Endothelial cell (in vitro differentiated cells): ENCODE results near the gene FPR2. TPM values are rescaled to one million over a fixed set of nuclear protein-coding genes. Genes with fewer than 3 reads are reported as not detected.

ENCODE experiments used
- DNase-seq: peaks from one replicate; pipeline ENCODE4 v3.0.0; 2021; ENCODE audit warnings: low spot score
- H3K27ac Mint-ChIP-seq: one replicate; pipeline ENCODE4 v1.8.0; 2021; ENCODE audit warnings: mixed read lengths, inconsistent platforms; ENCODE audit not compliant: unreplicated experiment
- H3K27me3 Mint-ChIP-seq: one replicate; pipeline ENCODE4 v1.8.0; 2021; ENCODE audit warnings: mild to moderate bottlenecking, moderate library complexity, mixed read lengths, inconsistent platforms; ENCODE audit not compliant: unreplicated experiment
- H3K36me3 Mint-ChIP-seq: one replicate; pipeline ENCODE4 v1.8.0; 2021; ENCODE audit warnings: mild to moderate bottlenecking, low read depth, mixed read lengths, inconsistent platforms; ENCODE audit not compliant: unreplicated experiment
- H3K4me1 Mint-ChIP-seq: one replicate; pipeline ENCODE4 v1.8.0; 2021; ENCODE audit warnings: mild to moderate bottlenecking, mixed read lengths, inconsistent platforms; ENCODE audit not compliant: unreplicated experiment
- H3K4me3 Mint-ChIP-seq: one replicate; pipeline ENCODE4 v1.8.0; 2021; ENCODE audit warnings: mild to moderate bottlenecking, mixed read lengths, inconsistent platforms; ENCODE audit not compliant: unreplicated experiment
- H3K9me3 Mint-ChIP-seq: one replicate; pipeline ENCODE4 v1.8.0; 2021; ENCODE audit warnings: mixed read lengths, inconsistent platforms; ENCODE audit not compliant: unreplicated experiment
- CTCF ChIP-seq: fragments of 200-600 bp; sonication (generic); IDR thresholded peaks from one replicate; pipeline ENCODE4 v1.5.0; 2021; ENCODE audit warnings: antibody characterized with exemption; ENCODE audit not compliant: unreplicated experiment
- total RNA-seq: library from RNA; stranded (reverse); fragmentation: NEBNext Ultra II Directional; extraction: Animal tissue kit (Norgen Biotek cat#: 25700); gene quantifications from one replicate; pipeline ENCODE4 v1.2.1, GENCODE V29; 2021; ENCODE audit not compliant: unreplicated experiment

Gene FPR2
- total RNA-seq, 1 donor from 2014 or later: 0.74 TPM

DNA sequence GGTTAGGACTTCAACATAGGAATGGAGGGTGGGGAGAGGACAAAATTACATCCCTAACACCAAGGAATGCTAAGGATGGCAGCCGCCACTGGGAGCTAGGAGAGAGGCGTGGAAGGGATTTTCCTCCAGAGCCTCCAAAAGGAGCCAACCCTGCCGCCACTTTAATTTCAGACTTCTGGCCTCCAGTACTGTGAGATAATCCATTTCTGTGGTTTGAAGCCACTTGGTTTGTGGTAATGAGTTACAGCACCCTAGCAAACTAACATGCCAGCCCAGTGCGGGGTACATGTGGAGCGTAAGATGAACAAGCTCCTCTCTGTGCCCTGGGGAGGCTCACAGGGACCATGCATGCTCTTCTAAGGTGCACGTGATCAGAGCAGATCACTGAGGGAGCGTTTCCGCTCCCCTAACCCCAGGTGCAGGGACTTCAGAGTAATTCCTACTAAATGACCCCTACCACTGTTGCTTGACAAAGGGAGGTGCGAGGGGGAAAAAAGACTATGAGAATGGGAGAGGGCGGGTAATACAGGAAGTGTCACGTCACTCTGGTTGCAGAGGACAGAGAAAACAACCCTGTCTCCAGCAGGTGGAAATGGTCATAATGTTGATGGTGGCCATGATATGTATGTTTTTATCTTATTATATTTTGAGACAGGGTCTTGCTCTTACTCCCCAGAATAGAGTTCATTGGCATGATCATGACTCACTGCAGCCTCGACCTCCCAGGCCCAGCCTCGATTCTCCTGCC lies 21.3 kb upstream of the FPR2 start:
- TF ChIP-seq CTCF: no peak
- H3K9me3 Mint-ChIP-seq: no peaks in the 10 kb centered on the region

GRCh38 chr19:51740356-51740755 lies 20.6 kb upstream of the FPR2 start:
- no peak overlapping the region for H3K4me3 Mint-ChIP-seq
- no peak for DNase-seq
- no peak for TF ChIP-seq CTCF
- peaks cover 1% of the 10 kb centered on the region for H3K27me3 Mint-ChIP-seq
- H3K4me1 Mint-ChIP-seq: no peaks in the 10 kb centered on the region
- H3K36me3 Mint-ChIP-seq: no peaks in the 10 kb centered on the region
- no peak overlapping the region for H3K27ac Mint-ChIP-seq
- H3K9me3 Mint-ChIP-seq: no peaks in the 10 kb centered on the region

More for the DNA sequence above, 21.3 kb upstream of the FPR2 start:
- no peak for DNase-seq
- H3K4me3 Mint-ChIP-seq: no peak overlapping the region
- H3K27me3 Mint-ChIP-seq: peaks cover 1% of the 10 kb centered on the region
- H3K27ac Mint-ChIP-seq: no peak overlapping the region
- no peaks in the 10 kb centered on the region for H3K36me3 Mint-ChIP-seq
- H3K4me1 Mint-ChIP-seq: no peaks in the 10 kb centered on the region

DNA sequence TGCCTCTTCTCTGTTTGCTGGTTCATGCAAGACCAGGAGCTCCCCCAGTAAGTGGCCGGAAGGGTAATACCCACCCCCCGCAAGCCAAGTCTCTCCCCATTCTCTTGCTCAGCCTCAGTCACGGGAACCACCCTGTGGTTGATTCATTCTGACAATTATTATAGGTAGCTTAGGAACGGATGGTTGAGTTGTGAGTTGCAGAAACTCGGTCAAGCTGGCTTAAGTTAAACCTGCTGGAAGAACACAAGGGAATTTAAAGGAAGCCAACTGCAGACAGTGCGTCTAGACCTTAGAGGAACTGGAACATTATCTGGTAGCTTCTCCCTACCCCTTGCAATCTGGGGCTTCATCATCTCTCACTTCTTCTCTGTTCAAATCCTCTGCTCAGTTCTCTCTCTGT lies 18.2 kb upstream of the FPR2 start:
- Mint-ChIP-seq H3K36me3 (no peaks in the 10 kb centered on the region), H3K4me1 (no peaks in the 10 kb centered on the region), H3K27ac (no peak overlapping the region), H3K4me3 (no peak overlapping the region), H3K27me3 (no peaks in the 10 kb centered on the region), H3K9me3 (peaks cover 6% of the 10 kb centered on the region)
- TF ChIP-seq CTCF: no peak
- no peak for DNase-seq

- TF ChIP-seq CTCF: no peak
- Mint-ChIP-seq H3K36me3 (no peaks in the 10 kb centered on the region), H3K4me3 (no peak overlapping the region), H3K27me3 (no peaks in the 10 kb centered on the region), H3K27ac (no peak overlapping the region), H3K4me1 (no peaks in the 10 kb centered on the region), H3K9me3 (peaks cover 6% of the 10 kb centered on the region)
- no peak for DNase-seq
Measured at GRCh38 chr19:51743405-51743804, 17.6 kb upstream of the FPR2 start.

- no peak overlapping the region for H3K27ac Mint-ChIP-seq
- H3K4me1 Mint-ChIP-seq: peaks cover 4% of the 10 kb centered on the region
- peaks cover 2% of the 10 kb centered on the region for H3K27me3 Mint-ChIP-seq
- peaks cover 6% of the 10 kb centered on the region for H3K9me3 Mint-ChIP-seq
- no peaks in the 10 kb centered on the region for H3K36me3 Mint-ChIP-seq
- no peak for TF ChIP-seq CTCF
- no peak overlapping the region for H3K4me3 Mint-ChIP-seq
- DNase-seq: no peak
Measured at GRCh38 chr19:51746731-51747130, 14.2 kb upstream of the FPR2 start.
